Neural progenitor cell (in vitro differentiated cells): ENCODE data around the gene ERAS. TPM values are rescaled to one million over a fixed set of nuclear protein-coding genes. Genes with fewer than 3 reads are reported as not detected.

ENCODE experiments used
- DNase-seq: peaks from one replicate; pipeline ENCODE4 v3.0.0-alpha.2; 2016; ENCODE audit warnings: low spot score
- H2AFZ ChIP-seq: fragments of 200-600 bp; sonication (generic); replicated peaks from 2 replicates; pipeline ENCODE4 v1.6.1; 2016; ENCODE audit warnings: antibody characterized with exemption
- H3F3A ChIP-seq: fragments of 200-600 bp; sonication (generic); 2 replicates; pipeline ENCODE4 v1.6.1; 2016; ENCODE audit warnings: antibody characterized with exemption, low read depth
- H3K27ac ChIP-seq: fragments of 200-600 bp; sonication (generic); 2 replicates; pipeline ENCODE4 v1.5.1; 2016; ENCODE audit warnings: mild to moderate bottlenecking
- H3K27me3 ChIP-seq: fragments of 200-600 bp; sonication (generic); 2 replicates; pipeline ENCODE4 v1.6.1; 2016; ENCODE audit warnings: mild to moderate bottlenecking, moderate library complexity
- H3K36me3 ChIP-seq: fragments of 200-600 bp; sonication (generic); 2 replicates; pipeline ENCODE4 v1.5.1; 2016
- H3K4me1 ChIP-seq: fragments of 200-600 bp; sonication (generic); 2 replicates; pipeline ENCODE4 v1.6.1; 2016; ENCODE audit warnings: mixed run types
- H3K4me2 ChIP-seq: fragments of 200-600 bp; sonication (generic); 2 replicates; pipeline ENCODE4 v1.6.1; 2016
- H3K4me3 ChIP-seq: fragments of 200-600 bp; sonication (generic); 2 replicates; pipeline ENCODE4 v1.5.1; 2016
- H3K79me2 ChIP-seq: fragments of 200-600 bp; sonication (generic); 2 replicates; pipeline ENCODE4 v1.6.1; 2016; ENCODE audit warnings: low read depth
- H3K9ac ChIP-seq: fragments of 200-600 bp; sonication (generic); 2 replicates; pipeline ENCODE4 v1.6.1; 2016
- H3K9me3 ChIP-seq: fragments of 200-600 bp; sonication (generic); 2 replicates; pipeline ENCODE4 v1.5.1; 2016; ENCODE audit warnings: low read depth
- H4K20me1 ChIP-seq: fragments of 200-600 bp; sonication (generic); 2 replicates; pipeline ENCODE4 v1.6.1; 2016; ENCODE audit warnings: low read depth
- H3K27ac Mint-ChIP-seq: 3 replicates; pipeline ENCODE4 v1.8.0; 2021; ENCODE audit warnings: mixed read lengths
- H3K27me3 Mint-ChIP-seq: 2 replicates; pipeline ENCODE4 v1.8.0; 2022; ENCODE audit warnings: low read depth, mild to moderate bottlenecking, inconsistent platforms, moderate library complexity, mixed read lengths; ENCODE audit not compliant: insufficient read depth
- H3K36me3 Mint-ChIP-seq: 3 replicates; pipeline ENCODE4 v1.8.0; 2021; ENCODE audit warnings: mixed read lengths
- H3K4me1 Mint-ChIP-seq: 3 replicates; pipeline ENCODE4 v1.8.0; 2021; ENCODE audit warnings: mixed read lengths
- H3K4me3 Mint-ChIP-seq: 3 replicates; pipeline ENCODE4 v1.8.0; 2021; ENCODE audit warnings: mild to moderate bottlenecking, moderate library complexity, mixed read lengths
- H3K9me3 Mint-ChIP-seq: 3 replicates; pipeline ENCODE4 v1.8.0; 2020; ENCODE audit warnings: mixed read lengths
- EZH2 ChIP-seq: fragments of 200-600 bp; sonication (generic); IDR thresholded peaks from 2 replicates; pipeline ENCODE4 v1.6.1; 2017; ENCODE audit warnings: antibody characterized with exemption, mild to moderate bottlenecking, moderate library complexity
- EZH2phosphoT487 ChIP-seq: fragments of 200-600 bp; sonication (generic); IDR thresholded peaks from 2 replicates; pipeline ENCODE4 v1.6.1; 2017; ENCODE audit warnings: antibody characterized with exemption
- total RNA-seq: library from RNA; depleted of rRNA; stranded (reverse); fragments of >200 nt; gene quantifications from 2 replicates; pipeline ENCODE4 v1.2.3, GENCODE V29; 2015; ENCODE audit warnings: low replicate concordance
- TF ChIP-seq, protein P1 (sequence below): fragments of 200-600 bp; sonication (generic); IDR thresholded peaks from 2 replicates; pipeline ENCODE4 v1.5.1; 2017; ENCODE audit warnings: antibody characterized with exemption, mild to moderate bottlenecking

ERAS gene
- total RNA-seq, 1 donor from 2014 or later: not detected

DNA sequence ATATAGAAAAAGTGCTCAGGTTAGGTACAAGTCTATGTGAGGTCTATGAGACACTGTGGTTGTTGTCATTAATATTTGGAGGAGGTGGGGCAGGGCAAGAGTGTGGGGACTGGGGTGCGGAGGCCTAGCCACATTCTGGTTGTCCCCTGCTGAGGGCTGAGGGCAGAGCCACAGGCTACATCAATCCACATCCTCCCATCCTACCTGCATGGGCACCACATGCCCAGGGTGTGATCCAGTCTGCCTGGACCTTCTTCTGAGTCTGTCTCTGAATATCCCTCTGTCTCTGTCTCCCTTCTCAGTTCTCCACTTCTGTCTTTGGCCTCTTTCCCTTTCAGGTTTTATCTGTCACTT is 41.1 kb upstream of the ERAS start:
- Histone ChIP-seq H4K20me1 (no peaks in the 10 kb centered on the region), H3K27ac (no peak overlapping the region), H3F3A (no peaks in the 10 kb centered on the region), H3K79me2 (no peaks in the 10 kb centered on the region), H3K36me3 (no peaks in the 10 kb centered on the region), H3K4me3 (no peak overlapping the region), H3K4me2 (no peak overlapping the region), H3K4me1 (no peaks in the 10 kb centered on the region), H3K9me3 (no peaks in the 10 kb centered on the region), H2AFZ (no peak overlapping the region), H3K27me3 (no peaks in the 10 kb centered on the region), H3K9ac (no peak overlapping the region)
- no peak overlapping the region for H3K4me3 Mint-ChIP-seq
- peaks cover 12% of the 10 kb centered on the region for H3K9me3 Mint-ChIP-seq
- H3K27ac Mint-ChIP-seq: no peak overlapping the region
- TF ChIP-seq EZH2: no peak
- TF ChIP-seq, protein P1, sequence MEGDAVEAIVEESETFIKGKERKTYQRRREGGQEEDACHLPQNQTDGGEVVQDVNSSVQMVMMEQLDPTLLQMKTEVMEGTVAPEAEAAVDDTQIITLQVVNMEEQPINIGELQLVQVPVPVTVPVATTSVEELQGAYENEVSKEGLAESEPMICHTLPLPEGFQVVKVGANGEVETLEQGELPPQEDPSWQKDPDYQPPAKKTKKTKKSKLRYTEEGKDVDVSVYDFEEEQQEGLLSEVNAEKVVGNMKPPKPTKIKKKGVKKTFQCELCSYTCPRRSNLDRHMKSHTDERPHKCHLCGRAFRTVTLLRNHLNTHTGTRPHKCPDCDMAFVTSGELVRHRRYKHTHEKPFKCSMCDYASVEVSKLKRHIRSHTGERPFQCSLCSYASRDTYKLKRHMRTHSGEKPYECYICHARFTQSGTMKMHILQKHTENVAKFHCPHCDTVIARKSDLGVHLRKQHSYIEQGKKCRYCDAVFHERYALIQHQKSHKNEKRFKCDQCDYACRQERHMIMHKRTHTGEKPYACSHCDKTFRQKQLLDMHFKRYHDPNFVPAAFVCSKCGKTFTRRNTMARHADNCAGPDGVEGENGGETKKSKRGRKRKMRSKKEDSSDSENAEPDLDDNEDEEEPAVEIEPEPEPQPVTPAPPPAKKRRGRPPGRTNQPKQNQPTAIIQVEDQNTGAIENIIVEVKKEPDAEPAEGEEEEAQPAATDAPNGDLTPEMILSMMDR: no peak
- TF ChIP-seq EZH2phosphoT487: no peak
- H3K36me3 Mint-ChIP-seq: no peaks in the 10 kb centered on the region
- no peaks in the 10 kb centered on the region for H3K4me1 Mint-ChIP-seq
- DNase-seq: no peak
- peaks cover 8% of the 10 kb centered on the region for H3K27me3 Mint-ChIP-seq

DNA sequence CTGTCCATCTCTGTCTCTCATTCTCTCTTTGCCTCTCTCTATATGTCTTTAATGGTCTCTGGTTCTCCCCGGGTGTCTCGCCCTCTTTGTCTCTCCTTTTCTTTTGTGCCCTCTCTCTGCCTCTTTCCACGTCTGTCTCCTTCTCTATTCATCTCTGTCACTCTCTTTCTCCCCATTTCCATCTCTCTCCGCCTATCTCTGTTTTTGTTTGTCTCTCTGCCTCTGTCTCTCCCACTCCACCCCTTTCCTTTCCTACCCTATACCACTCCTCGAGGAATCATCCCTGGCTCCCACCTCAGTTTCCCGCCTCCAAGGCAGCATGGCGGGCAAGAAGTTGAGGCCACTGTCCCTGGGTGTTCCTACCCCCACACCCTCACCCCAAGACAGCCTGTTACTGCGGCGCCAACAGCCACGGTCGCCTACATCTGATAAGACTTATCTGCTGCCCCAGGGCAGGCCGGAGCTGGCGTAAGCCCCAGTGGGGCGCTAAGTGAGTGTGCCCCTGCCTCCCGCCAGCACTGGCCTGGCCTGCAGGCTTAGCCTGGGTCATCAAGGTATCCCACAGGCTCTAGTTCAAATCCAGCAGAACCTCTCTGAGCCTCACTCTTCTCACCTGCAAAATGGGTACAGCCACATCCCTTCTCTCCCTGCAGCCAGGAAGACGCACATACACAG is 40.6 kb upstream of the ERAS start:
- H3K4me1 ChIP-seq: no peaks in the 10 kb centered on the region
- H3K9me3 Mint-ChIP-seq: peaks cover 12% of the 10 kb centered on the region
- no peak for DNase-seq
- H3K27me3 Mint-ChIP-seq: peaks cover 6% of the 10 kb centered on the region
- H3K4me1 Mint-ChIP-seq: no peaks in the 10 kb centered on the region
- H3K4me2 ChIP-seq: no peak overlapping the region
- H4K20me1 ChIP-seq: no peaks in the 10 kb centered on the region
- no peaks in the 10 kb centered on the region for H3F3A ChIP-seq
- H2AFZ ChIP-seq: no peak overlapping the region
- H3K9me3 ChIP-seq: no peaks in the 10 kb centered on the region
- no peak overlapping the region for H3K27ac ChIP-seq
- no peak overlapping the region for H3K27ac Mint-ChIP-seq
- H3K4me3 Mint-ChIP-seq: no peak overlapping the region
- no peak overlapping the region for H3K9ac ChIP-seq
- H3K27me3 ChIP-seq: no peaks in the 10 kb centered on the region
- H3K36me3 ChIP-seq: no peaks in the 10 kb centered on the region
- no peaks in the 10 kb centered on the region for H3K36me3 Mint-ChIP-seq
- TF ChIP-seq, protein P1: no peak
- TF ChIP-seq EZH2phosphoT487: no peak
- no peak for TF ChIP-seq EZH2
- H3K4me3 ChIP-seq: no peak overlapping the region
- H3K79me2 ChIP-seq: no peaks in the 10 kb centered on the region

DNA sequence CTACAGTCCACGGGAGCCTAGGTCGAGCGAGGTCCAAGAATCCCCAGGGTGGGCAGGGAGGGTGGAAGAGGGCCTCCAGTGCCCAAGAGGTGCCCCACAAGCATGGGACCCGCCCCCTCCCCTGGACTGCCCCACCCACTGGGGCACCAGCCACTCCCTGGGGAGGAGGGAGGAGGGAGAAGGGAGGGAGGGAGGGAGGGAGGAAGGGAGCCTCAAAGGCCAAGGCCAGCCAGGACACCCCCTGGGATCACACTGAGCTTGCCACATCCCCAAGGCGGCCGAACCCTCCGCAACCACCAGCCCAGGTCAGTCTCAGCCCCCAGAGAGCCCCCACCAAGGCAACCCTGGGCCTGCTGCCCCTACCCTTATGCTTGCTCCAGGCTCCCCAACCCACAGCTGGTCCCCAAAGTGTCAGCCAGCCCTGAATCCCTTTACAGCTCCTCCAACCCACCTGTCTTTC is 39.9 kb upstream of the ERAS start, which contains the start of gene GATA1:
Gene GATA1, plus strand, starts transcription at position 250 of the 460 bp plus-strand sequence. CDS start 4,520 bp downstream, outside the sequence.
- Mint-ChIP-seq H3K27me3 (peaks cover 6% of the 10 kb centered on the region), H3K36me3 (no peaks in the 10 kb centered on the region), H3K27ac (peak within 1 kb of the TSS; percentile 5), H3K4me1 (no peaks in the 10 kb centered on the region), H3K9me3 (peaks cover 12% of the 10 kb centered on the region), H3K4me3 (no peak within 1 kb of the TSS)
- Histone ChIP-seq H3K4me2 (no peak within 1 kb of the TSS), H3K4me1 (no peaks in the 10 kb centered on the region), H3K4me3 (no peak within 1 kb of the TSS), H3K79me2 (no peaks in the 10 kb centered on the region), H3K27ac (no peak within 1 kb of the TSS), H3F3A (no peaks in the 10 kb centered on the region), H3K9ac (no peak within 1 kb of the TSS), H4K20me1 (no peaks in the 10 kb centered on the region), H2AFZ (no peak within 1 kb of the TSS), H3K36me3 (no peaks in the 10 kb centered on the region), H3K9me3 (no peaks in the 10 kb centered on the region), H3K27me3 (no peaks in the 10 kb centered on the region)
- TF ChIP-seq EZH2: no peak
- TF ChIP-seq, protein P1: no peak
- DNase-seq: no peak
